ENCODE data around the gene FAIM2. TPM values are rescaled to one million over a fixed set of nuclear protein-coding genes. Genes with fewer than 3 reads are reported as not detected.
"Not testable (repeated sequence)": the region's sequence is repeated elsewhere in the genome, so short reads cannot be mapped to it uniquely, and the experiment has no call there.

Gene FAIM2
- total RNA-seq, 1 donor from 2014 or later = not detected

GRCh38 chr12:49872781-49873181 is 30.9 kb downstream of the FAIM2 start:
- Mint-ChIP-seq H3K9me3 (no peaks in the 10 kb centered on the region), H3K4me1 (no peaks in the 10 kb centered on the region), H3K36me3 (ENCODE audit: low read depth) (no peaks in the 10 kb centered on the region), H3K4me3 (no peak overlapping the region), H3K27ac (no peak overlapping the region), H3K27me3 (peaks cover 9% of the 10 kb centered on the region)
- ATAC-seq (ENCODE audit: low read depth) (no peak), DNase-seq (no peak)
- ChIA-PET POLR2A (no interaction called here), CTCF (no interaction called here)
- intact Hi-C loops (cut with micrococcal nuclease) = no loop called here
- TF ChIP-seq CTCF (IDR thresholded peaks at IDR 0.05) = no peak

DNA sequence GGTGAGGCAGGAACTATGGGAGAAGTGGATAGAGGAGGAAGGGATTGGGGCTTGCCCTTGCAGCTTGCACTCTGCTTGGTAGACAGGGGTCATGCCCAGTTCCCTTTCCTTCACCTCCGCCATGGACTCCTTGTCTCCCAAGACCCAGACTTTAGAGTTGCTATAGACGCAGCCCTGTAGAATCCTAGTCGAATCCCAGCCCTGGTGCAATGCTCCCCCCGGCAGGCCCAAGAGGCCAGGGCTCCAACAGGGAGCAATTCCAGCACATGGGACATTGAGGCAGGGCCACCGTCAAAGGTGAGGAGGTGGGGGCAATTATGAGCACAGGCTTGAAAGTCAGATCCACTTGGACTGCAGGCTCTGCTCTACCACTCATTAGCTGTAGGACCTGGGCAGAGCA is 31.3 kb downstream of the FAIM2 start:
- Mint-ChIP-seq H3K36me3 (ENCODE audit: low read depth) (no peaks in the 10 kb centered on the region), H3K4me1 (no peaks in the 10 kb centered on the region), H3K27me3 (peaks cover 9% of the 10 kb centered on the region), H3K4me3 (no peak overlapping the region), H3K27ac (no peak overlapping the region), H3K9me3 (no peaks in the 10 kb centered on the region)
- POLR2A ChIA-PET = no interaction called here
- intact Hi-C loops (cut with micrococcal nuclease) = no loop called here
- ATAC-seq (ENCODE audit: low read depth) = no peak
- TF ChIP-seq CTCF (IDR thresholded peaks at IDR 0.05) = no peak
- CTCF ChIA-PET = no interaction called here
- no peak for DNase-seq

DNA sequence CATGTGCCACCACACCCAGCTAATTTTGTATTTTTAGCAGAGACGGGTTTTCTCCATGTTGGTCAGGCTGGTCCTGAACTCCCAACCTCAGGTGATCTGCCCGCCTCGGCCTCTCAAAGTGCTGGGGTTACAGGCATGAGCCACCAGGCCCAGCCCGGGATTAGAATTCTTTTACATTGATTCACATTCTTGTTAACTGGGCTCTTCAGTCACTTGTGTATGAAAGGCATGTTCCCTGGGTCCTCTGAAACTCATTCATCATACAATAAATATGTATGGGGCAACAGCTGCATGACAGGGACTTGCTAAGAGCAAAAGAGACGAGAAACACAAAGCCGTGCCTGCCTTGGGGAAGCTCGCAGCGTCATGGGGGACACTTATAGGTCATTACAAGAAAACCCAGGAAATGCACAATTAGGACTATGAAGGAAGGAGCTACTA is 31.9 kb downstream of the FAIM2 start:
- POLR2A ChIA-PET; H3K9me3 Mint-ChIP-seq; H3K36me3 Mint-ChIP-seq (ENCODE audit: low read depth); H3K4me3 Mint-ChIP-seq; intact Hi-C loops (cut with micrococcal nuclease); H3K27me3 Mint-ChIP-seq; DNase-seq; H3K27ac Mint-ChIP-seq; ATAC-seq (ENCODE audit: low read depth); H3K4me1 Mint-ChIP-seq; CTCF ChIA-PET: not testable (repeated sequence)

DNA sequence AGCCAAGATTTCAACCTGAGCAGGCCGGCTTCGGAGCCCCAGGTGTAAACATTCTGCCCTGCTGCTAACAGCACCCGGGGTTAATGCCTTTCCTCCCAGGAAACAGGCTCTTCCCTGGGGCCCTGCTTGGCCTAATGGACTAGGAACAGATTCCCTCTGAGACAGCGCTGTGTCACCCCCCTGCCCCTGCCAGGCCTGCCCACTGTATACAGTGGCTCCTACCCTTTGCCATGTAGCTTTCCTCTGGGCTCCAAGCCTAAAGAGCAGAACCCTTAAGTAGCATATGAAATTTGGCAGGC is 32.5 kb downstream of the FAIM2 start:
- intact Hi-C loops (cut with micrococcal nuclease) = no loop called here
- ChIA-PET CTCF (no interaction called here), POLR2A (no interaction called here)
- no peak for TF ChIP-seq CTCF (IDR thresholded peaks at IDR 0.05)
- no peaks in the 10 kb centered on the region for H3K4me1 Mint-ChIP-seq
- no peak overlapping the region for H3K4me3 Mint-ChIP-seq
- ATAC-seq (ENCODE audit: low read depth) (no peak), DNase-seq (no peak)
- H3K36me3 Mint-ChIP-seq (ENCODE audit: low read depth) = no peaks in the 10 kb centered on the region
- no peaks in the 10 kb centered on the region for H3K9me3 Mint-ChIP-seq
- peaks cover 9% of the 10 kb centered on the region for H3K27me3 Mint-ChIP-seq
- no peak overlapping the region for H3K27ac Mint-ChIP-seq

- POLR2A ChIA-PET = no interaction called here
- TF ChIP-seq CTCF (IDR thresholded peaks at IDR 0.05) = no peak
- DNase-seq = no peak
- Mint-ChIP-seq H3K27ac (no peak overlapping the region), H3K9me3 (no peaks in the 10 kb centered on the region), H3K27me3 (peaks cover 11% of the 10 kb centered on the region), H3K36me3 (ENCODE audit: low read depth) (no peaks in the 10 kb centered on the region), H3K4me3 (no peak overlapping the region), H3K4me1 (no peaks in the 10 kb centered on the region)
- intact Hi-C loops (cut with micrococcal nuclease) = no loop called here
- ATAC-seq (ENCODE audit: low read depth) = no peak
- CTCF ChIA-PET = no interaction called here
These were observed 33.0 kb downstream of the FAIM2 start for GRCh38 chr12:49870501-49871262.
